Measurements from ENCODE around the gene ENTPD2. TPM values are rescaled to one million over a fixed set of nuclear protein-coding genes. Genes with fewer than 3 reads are reported as not detected.

Gene ENTPD2
- total RNA-seq, 1 experiment from 2014 or later = 9.0 TPM

DNA sequence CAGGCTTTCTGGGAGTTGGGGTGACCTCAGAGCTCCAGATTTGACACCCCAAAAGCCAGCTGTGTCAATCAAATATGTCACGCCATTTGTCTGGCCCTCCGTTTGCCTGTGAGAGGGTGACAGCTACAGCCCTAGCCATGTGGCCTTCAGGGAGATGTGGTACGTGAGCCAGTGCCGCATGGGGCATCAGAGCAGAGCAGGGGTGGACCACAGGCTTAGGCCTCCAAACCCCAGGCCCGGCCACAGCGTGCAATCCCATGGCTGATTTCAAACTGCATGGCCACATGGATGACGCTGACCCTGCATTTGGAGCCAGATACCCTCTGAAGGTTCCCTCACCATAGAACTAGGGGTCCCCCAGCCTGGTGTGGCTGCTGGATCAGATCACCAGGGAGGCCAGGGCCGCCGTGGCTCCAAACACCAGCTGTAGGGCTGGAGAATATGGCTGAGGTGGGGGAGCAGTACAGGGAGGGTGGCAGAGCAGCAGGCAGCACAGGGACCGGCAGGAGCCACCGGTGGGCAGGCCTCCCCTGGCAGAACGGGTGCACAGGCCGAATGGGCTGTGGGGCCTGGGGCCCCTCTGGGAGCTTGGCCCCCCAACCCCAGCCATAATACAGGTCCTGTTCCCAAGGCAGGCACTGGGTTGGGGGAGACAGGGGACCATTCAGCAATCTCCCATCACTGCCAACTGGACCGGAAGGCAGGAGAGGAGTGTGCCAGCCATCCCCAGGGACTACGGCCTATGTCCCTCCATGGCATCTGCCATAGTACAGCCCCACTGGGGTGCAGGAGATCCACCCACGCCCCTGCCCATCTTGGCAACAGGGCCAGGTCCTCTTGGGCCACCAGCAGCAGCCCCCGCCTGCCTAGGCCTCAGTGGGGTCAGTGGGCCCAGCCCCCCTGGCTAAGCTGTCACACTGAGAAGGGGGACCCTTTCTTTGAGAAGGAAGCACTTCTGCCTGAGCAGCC lies 15.0 kb upstream of the ENTPD2 start:
- POLR2A ChIA-PET (ENCODE audit: unreplicated experiment) = interaction anchor here (0.6 kb wide), 2 partner anchors 18 to 35 kb away, joined by 3 read pairs; no protein-coding TSS in a partner anchor

DNA sequence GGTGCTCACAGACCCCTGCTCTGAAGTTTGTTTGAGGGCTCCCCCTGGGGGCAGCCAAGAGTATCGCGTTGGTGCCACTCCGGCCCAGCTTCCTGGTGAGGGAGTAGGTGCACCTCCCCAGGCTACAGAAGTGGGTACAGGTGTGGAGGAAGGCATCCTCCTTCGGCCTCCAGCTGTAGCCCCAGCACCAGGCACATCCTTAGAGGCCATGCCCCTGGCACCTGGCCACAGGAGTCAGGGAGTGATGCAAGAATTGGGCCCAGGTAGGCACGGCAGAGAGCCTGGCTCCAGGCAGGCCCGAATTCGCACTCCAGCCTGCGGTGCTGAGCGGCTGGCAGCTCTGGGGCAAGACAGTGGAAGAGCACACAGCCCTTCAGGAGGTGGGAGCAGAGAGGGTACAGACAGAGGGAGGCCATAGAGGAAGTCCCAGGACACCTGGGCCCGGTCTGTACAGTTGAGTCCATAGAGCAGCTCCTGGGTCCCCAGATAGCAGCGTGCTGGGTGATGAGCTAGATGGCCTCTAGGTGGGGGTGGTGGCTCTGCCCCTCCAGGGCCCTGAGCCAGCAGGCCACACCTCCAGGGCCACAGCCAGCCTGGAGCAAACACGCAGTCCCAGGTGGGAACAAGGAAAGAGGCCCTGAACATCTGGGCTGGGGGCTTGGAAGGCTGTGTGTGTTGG lies 14.1 kb upstream of the ENTPD2 start:
- CTCF ChIA-PET = interaction anchor here (0.5 to 3.3 kb wide), 18 partner anchors 9 to 467 kb away, joined by 3 to 19 read pairs (median 4); partner anchors contain the start of genes ENTPD2, MAN1B1, NPDC1 and TRAF2

More for the DNA sequence above, 15.0 kb upstream of the ENTPD2 start:
- H3K27ac ChIP-seq = no peak overlapping the region
- DNase-seq = no peak
- H3K27me3 ChIP-seq (ENCODE audit: insufficient read depth, low read depth) = no peaks in the 10 kb centered on the region
- H3K9me2 ChIP-seq (ENCODE audit: insufficient read depth) = no peaks in the 10 kb centered on the region
- H3K4me1 ChIP-seq (replicated peaks; ENCODE audit: insufficient read depth) = peaks cover 25% of the 10 kb centered on the region
- peak overlapping the region; percentile 90 for H3K4me2 ChIP-seq
- no TSS peak for BruUV-seq (replicated peaks)
- H3K79me2 ChIP-seq (ENCODE audit: low read depth) = peaks cover 18% of the 10 kb centered on the region; the same call in 1 of the 2 replicates
- H3F3A ChIP-seq (ENCODE audit: insufficient read depth, low read depth) = peaks cover 20% of the 10 kb centered on the region
- CTCF ChIA-PET = interaction anchor here (0.5 to 3.3 kb wide), 11 partner anchors 10 to 168 kb away, joined by 3 to 19 read pairs (median 4); partner anchors contain the start of genes MAN1B1 and NPDC1
- peak overlapping the region; percentile 67 for H3K4me3 ChIP-seq
- H2AFZ ChIP-seq = no peak overlapping the region
- intact Hi-C loops (cut with micrococcal nuclease; ENCODE audit: unreplicated experiment) = loop anchor here (1.0 kb wide), 1 partner anchor 49 kb away; no protein-coding TSS in a partner anchor
- H3K9me3 ChIP-seq (ENCODE audit: insufficient read depth, low read depth) = no peaks in the 10 kb centered on the region
- no peaks in the 10 kb centered on the region for H3K36me3 ChIP-seq (ENCODE audit: low read depth)
- TF ChIP-seq, protein P1, sequence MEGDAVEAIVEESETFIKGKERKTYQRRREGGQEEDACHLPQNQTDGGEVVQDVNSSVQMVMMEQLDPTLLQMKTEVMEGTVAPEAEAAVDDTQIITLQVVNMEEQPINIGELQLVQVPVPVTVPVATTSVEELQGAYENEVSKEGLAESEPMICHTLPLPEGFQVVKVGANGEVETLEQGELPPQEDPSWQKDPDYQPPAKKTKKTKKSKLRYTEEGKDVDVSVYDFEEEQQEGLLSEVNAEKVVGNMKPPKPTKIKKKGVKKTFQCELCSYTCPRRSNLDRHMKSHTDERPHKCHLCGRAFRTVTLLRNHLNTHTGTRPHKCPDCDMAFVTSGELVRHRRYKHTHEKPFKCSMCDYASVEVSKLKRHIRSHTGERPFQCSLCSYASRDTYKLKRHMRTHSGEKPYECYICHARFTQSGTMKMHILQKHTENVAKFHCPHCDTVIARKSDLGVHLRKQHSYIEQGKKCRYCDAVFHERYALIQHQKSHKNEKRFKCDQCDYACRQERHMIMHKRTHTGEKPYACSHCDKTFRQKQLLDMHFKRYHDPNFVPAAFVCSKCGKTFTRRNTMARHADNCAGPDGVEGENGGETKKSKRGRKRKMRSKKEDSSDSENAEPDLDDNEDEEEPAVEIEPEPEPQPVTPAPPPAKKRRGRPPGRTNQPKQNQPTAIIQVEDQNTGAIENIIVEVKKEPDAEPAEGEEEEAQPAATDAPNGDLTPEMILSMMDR (conservative IDR thresholded peaks at IDR 0.05) = no peak
- no peak for TF ChIP-seq EZH2 (IDR thresholded peaks at IDR 0.05; ENCODE audit: low read depth)
- H4K20me1 ChIP-seq (ENCODE audit: insufficient read depth) = peaks cover 10% of the 10 kb centered on the region; the same call in 1 of the 2 replicates

More for the DNA sequence above, 14.1 kb upstream of the ENTPD2 start:
- DNase-seq = peak; percentile 66 to 90
- Histone ChIP-seq H3K9me2 (ENCODE audit: insufficient read depth) (no peaks in the 10 kb centered on the region), H3K4me2 (peak overlapping the region; percentile 90; the same call in 1 of the 2 replicates), H3K9me3 (ENCODE audit: insufficient read depth, low read depth) (no peaks in the 10 kb centered on the region), H3K36me3 (ENCODE audit: low read depth) (no peaks in the 10 kb centered on the region), H3K4me3 (no peak overlapping the region), H3K27ac (no peak overlapping the region), H3K27me3 (ENCODE audit: insufficient read depth, low read depth) (no peaks in the 10 kb centered on the region), H3K4me1 (replicated peaks; ENCODE audit: insufficient read depth) (peaks cover 25% of the 10 kb centered on the region), H2AFZ (no peak overlapping the region), H3K79me2 (ENCODE audit: low read depth) (peaks cover 18% of the 10 kb centered on the region; the same call in 1 of the 2 replicates), H4K20me1 (ENCODE audit: insufficient read depth) (peaks cover 10% of the 10 kb centered on the region; the same call in 1 of the 2 replicates), H3F3A (ENCODE audit: insufficient read depth, low read depth) (peaks cover 15% of the 10 kb centered on the region)
- no TSS peak for BruUV-seq (replicated peaks)
- POLR2A ChIA-PET (ENCODE audit: unreplicated experiment) = interaction anchor here (0.6 to 0.7 kb wide), 3 partner anchors 18 to 825 kb away, joined by 3 to 21 read pairs (median 4); no protein-coding TSS in a partner anchor
- TF ChIP-seq EZH2 (IDR thresholded peaks at IDR 0.05; ENCODE audit: low read depth) = no peak
- TF ChIP-seq, protein P1 (conservative IDR thresholded peaks at IDR 0.05) = peak; percentile 84
- intact Hi-C loops (cut with micrococcal nuclease; ENCODE audit: unreplicated experiment) = loop anchor here (1.0 kb wide), 1 partner anchor 50 kb away; no protein-coding TSS in a partner anchor

Measured in PC-9 (cell line).